ENCODE measurements around the gene CKAP2L. TPM values are rescaled to one million over a fixed set of nuclear protein-coding genes. Genes with fewer than 3 reads are reported as not detected.

Gene CKAP2L
- total RNA-seq, 1 donor from 2014 or later: 1.3 TPM

DNA sequence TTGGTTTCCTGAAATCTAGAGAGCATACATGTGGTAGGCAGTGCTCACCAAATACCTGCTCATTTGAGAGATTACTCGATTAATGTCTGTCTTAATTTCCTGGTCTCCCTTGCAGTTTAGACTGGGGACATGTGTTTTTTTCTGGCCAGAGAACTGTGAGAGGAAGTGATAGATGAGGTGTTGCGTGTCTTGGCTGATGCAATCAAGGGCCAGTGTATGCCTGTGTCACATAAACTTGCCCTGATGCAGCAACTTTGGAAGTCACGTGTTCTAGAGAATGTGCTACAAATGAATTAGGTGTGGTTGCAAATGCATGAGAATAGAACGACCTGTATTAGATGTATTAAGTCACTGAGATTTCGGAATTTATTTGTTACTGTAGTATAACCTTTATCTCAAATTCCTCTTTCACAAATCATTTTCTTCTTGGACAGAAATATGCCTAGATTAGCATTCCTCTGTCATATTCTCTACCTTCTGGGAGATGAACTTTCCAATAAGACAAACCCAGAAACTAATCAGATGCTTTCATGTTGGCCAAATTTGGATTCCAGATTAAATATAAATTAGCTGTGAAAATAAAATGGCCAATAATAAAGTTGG lies 29.8 kb upstream of the CKAP2L start:
- DNase-seq (ENCODE audit: missing footprints): no peak
- peak; percentile 57 for ATAC-seq
- intact Hi-C loops (cut with DNase I): no loop called here

DNA sequence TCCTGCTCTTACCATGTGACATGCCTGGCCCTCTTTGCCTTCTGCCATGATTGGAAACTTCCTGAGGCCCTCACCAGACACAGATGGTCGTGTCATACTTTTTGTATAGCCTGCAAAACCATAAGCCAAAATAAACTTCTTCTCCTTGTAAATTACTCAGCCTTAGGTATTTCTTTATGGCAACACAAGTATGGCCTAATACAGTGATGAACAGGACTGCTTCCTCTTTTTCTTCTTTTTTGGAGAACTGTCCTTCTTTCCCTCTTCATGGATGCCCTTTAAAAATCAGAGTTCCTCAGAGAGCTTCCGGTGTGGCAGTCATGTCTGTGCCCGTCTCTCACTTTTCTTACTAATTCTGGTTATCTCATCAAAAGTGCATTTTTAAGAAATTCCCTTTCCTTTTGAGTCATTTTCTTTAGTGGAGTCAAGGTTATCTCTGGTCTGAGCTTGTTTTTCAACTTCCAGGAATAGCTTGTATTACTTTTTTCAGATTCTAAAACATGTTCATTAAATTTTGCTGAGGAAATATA lies 29.1 kb upstream of the CKAP2L start:
- ATAC-seq (peak; percentile 60), DNase-seq (ENCODE audit: missing footprints) (no peak)
- intact Hi-C loops (cut with DNase I): no loop called here

DNA sequence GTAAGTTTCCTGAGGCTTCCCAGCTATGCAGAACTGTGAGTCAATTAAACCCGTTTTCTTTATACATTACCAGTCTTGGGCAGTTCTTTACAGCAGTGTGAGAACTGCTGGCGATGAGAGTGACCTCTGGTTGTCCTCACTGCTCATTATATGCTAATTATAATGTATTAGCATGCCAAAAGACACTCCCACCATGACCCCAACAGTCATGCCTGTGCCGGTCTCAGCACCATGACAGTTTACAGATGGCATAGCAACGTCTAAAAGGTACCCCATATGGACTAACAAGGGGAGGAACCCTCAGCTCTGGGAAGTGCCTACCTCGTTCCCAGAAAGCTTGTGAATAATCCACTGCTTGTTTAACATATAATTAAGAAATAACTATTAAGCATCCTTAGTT lies 28.0 kb upstream of the CKAP2L start:
- ATAC-seq (no peak), DNase-seq (ENCODE audit: missing footprints) (no peak)
- intact Hi-C loops (cut with DNase I): no loop called here

DNA sequence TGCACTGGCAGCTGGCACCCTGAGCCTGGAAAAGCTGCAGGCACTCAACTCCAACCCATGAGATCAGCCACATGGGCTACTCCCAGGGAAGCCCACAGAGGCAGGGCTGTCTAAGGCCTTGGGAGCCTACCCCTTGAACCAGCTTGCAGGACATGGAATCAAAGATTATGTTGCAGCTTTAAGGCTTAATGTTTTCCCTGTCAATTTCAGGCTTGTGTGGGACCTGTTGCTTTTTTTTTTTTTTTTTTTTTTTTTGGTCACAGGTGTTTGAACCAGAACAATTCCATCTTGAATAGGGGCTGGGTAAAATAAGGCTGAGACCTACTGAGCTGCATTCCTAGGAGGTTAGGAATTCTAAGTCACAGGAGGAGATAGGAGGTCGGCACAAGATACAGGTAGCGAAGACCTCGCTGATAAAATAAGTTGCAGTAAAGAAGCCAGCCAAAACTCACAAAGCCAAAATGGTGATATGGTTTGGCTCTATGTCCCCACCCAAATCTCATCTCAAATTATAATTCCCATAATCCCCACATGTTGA lies 27.4 kb upstream of the CKAP2L start:
- intact Hi-C loops (cut with DNase I): no loop called here
- DNase-seq (ENCODE audit: missing footprints) (no peak), ATAC-seq (no peak)

DNA sequence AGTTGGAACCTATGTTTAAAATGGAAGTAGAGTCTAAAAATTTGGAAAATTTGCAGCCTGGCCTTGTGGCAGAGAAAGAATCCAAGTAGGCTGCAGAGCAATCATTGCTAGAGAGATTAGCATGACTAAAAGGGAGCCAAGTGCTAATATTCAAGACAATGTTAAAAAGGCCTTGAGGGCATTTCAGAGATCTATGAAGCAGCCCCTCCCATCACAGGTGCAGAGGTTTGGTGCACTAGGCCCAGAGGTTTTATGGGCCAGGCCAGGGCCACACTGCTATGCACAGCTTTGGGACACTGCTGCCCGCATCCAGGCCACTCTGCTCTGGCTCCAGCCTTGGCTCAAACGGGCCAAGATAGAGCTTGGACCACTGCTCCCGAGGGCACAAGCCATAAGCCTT lies 26.6 kb upstream of the CKAP2L start:
- no peak for ATAC-seq
- intact Hi-C loops (cut with DNase I): no loop called here

DNA sequence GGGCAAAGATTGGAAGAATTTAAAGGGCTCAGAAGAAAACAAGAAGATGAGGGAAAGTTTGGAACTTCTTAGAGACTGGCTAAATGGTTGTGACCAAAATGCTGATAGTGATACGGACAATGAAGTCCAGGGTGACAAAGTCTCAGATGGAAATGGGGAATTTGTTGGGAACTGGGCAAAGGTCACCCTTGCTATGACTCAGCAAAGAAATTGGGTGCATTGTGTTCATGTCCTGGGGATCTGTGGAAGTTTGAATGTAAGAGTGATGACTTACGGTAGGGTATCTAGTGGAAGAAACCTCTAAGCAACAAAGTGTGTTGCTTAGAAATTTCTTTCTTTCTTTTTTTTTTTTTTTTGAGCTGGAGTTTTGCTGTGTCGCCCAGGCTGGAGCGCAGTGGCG lies 25.9 kb upstream of the CKAP2L start:
- ATAC-seq: no peak
- intact Hi-C loops (cut with DNase I): no loop called here
- no peak for DNase-seq (ENCODE audit: missing footprints)

More for the DNA sequence above, 26.6 kb upstream of the CKAP2L start:
- DNase-seq (ENCODE audit: missing footprints): no peak

DNA sequence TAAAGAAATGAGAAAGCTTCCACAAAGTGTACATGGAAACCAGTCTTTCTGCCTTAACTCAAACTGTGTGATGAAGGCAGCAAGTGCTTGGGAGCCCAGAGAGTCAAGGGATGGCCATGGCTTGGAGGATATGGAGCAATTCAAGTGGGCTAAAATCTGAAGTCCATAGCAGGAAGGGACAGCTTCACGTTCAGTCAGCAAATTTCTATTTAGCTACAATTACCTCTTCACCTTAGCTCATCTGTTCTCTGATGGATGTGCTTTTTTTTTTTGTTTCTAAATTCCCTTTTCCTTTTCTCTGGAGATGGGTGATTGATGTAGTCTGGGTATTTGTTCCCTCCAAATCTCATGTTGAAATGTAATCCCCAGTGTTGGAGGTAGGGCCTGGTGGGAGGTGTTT lies 24.8 kb upstream of the CKAP2L start:
- DNase-seq (ENCODE audit: missing footprints) (no peak), ATAC-seq (no peak)
- intact Hi-C loops (cut with DNase I): no loop called here

DNA sequence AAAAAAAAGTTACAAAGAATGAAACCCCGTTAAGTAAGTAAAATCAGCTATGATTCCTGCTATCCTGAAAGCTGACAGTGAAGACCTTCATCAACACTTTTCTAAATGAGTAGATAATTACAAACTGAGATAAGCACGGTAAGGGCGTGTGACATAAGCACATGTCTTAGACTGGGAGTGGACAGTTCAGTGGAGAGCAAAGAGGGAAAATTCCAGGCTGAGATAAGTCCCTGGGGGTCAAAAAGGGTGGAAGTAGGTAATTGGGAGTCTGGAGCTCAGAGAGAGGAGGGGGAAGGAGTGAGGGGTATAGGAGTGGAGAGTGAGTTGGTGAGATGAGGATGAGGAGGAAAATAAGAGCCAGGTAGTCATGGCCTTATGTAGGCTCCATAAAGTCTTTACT lies 24.2 kb upstream of the CKAP2L start:
- intact Hi-C loops (cut with DNase I): no loop called here
- ATAC-seq: no peak
- no peak for DNase-seq (ENCODE audit: missing footprints)

DNA sequence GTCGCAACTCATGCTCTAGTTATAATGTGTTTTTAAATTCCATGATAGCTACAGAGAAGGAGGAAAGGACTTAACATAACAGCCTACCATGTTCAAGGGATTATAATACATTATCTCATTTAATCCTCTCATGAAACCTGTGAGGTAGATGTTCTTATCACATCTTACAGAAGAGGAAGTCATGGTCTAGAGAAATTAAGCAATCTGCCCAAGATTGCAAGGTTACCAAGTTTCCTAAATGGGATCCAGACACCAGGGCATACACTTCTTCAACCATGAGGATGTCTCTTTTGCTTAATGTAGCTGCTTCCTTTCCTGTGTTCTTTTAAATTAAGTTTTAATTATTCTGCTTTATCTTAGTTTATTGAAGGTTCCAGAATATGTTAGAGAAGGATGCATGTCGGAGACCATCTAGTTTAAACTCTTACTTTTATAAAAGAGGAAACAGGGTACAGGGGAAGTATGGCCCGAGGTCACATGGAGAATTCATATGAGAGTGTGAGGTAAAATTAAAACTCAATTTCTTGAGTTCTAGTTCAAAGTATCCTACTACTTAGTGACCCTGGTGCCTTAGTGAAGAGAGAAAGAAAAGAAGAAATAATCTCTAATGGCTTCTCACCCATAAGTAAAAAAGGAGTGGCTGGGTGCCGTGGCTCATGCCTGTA lies 23.5 kb upstream of the CKAP2L start:
- intact Hi-C loops (cut with DNase I): no loop called here
- DNase-seq (ENCODE audit: missing footprints): no peak
- ATAC-seq: no peak

DNA sequence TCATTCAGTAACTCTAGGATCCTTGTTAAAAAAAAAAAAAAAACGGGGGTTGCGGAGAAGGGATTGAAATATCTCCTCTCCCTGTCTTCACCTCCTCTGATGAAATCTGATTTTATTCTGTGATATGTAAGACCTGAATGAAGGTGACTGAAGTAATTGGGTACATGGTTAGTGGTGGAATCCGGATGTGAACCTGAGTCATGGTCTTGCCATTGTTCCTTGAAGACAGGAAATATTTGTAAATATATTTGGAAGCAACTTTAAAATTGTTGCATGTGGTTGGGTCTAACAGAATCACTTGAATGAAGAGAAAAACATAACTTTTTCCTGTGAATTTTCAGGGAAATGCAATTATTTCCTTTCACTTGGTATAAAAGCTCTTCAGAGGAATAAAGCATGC lies 22.9 kb upstream of the CKAP2L start:
- DNase-seq (ENCODE audit: missing footprints) (no peak), ATAC-seq (no peak)
- intact Hi-C loops (cut with DNase I): no loop called here

DNA sequence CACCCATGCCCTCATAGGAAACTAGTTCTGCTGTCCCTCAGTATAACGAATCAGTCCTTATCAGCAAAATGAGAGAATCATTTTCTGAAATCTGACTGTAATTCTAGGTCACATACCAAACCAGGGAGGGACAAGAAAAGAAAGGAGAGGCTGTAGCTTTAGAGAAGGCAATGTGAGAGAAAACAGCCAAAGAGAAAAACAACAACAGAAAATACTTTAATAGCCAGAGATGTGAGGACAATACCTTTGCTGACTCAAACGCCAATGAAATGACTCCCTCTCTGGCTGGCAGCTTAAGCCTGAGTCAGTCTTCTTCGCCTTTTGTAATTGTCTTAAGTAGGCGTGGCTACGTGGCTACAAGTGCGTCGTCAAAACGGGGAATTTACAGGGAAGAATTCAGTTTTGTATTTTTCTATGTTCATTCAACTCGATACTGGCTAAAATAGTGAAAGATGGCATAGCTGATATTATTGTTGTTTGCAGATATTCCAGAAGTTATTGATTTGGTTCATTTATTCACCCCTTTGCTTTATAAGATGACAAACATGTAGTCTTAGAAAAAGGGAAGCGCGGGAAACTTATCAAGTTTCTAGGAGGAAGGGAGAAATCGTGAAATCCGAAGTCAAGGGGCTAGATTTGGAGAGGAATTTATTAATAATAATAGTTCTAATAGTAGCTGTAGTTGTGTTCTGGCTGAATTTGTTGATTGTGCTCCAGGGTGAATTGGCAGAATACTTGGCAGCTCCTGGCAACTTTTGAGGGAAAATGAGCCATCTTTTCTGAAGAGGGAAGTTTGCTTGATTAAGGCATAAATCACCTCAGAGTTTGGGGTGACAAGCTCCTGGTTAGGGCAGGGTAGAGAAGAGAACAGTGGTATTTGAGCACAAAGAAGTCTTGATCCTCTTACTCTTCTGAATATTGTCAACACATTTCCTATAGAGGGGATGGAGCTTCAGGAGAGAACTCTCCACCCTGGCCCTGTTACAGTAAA lies 20.1 kb upstream of the CKAP2L start, which contains the start of gene IL1A:
Gene IL1A (minus strand): TSS at position 295 of the 991 bp plus-strand sequence. CDS start 723 bp downstream, outside the sequence.
- ATAC-seq: no peak
- intact Hi-C loops (cut with DNase I): no loop called here
- no peak for DNase-seq (ENCODE audit: missing footprints)

DNA sequence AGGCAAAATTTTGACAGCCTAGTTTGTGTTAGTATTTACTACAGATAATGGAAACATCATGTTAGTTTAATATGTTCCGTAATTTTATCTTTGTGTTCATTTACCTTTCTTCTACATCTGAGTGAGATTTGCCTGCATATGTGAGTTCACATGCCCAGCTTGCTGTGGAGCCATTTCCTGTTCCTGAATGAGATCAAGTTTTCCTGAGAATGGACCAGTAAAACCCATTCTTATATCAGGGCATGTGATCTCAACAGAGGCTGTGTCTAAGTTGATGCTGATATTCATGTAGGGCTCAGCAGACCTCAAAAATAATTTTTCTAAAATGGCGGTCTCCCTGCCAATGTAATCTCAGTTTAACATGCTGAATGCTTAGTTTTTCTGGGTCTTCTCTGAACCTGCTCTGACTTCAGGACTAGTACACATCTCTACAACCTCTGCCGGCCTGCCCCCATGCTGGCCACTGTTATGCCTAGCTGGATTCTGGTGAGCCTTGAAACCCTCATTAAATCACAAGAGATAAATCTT lies 18.8 kb upstream of the CKAP2L start:
- DNase-seq (ENCODE audit: missing footprints) (no peak), ATAC-seq (no peak)
- intact Hi-C loops (cut with DNase I): no loop called here

DNA sequence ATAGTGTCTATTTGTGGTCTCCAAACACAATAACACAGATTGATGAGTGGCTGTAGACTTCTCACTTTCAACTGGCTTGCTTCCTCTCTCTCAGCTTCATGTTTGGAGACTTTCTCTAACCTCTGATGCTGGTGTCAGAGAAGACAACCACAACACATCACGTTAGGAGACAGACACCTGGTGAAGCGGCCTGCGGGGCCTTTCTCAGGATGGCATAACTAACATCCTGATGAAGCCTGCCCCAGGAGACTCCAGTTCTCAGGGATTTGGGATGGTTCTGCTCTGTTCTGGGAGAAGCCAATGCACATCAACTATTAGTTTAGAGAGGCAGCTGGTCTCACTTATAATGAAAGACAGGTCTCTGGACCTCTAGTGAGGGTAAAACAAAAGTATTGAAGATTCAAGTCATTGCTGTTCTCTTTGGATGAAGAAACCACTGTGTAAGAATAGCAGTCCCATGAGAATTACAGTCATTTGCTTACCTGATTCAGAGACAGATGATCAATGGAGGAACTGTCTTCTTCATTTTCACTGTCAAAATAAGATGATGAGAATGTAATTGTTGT lies 17.9 kb upstream of the CKAP2L start:
- DNase-seq (ENCODE audit: missing footprints): no peak
- ATAC-seq: no peak
- intact Hi-C loops (cut with DNase I): no loop called here

DNA sequence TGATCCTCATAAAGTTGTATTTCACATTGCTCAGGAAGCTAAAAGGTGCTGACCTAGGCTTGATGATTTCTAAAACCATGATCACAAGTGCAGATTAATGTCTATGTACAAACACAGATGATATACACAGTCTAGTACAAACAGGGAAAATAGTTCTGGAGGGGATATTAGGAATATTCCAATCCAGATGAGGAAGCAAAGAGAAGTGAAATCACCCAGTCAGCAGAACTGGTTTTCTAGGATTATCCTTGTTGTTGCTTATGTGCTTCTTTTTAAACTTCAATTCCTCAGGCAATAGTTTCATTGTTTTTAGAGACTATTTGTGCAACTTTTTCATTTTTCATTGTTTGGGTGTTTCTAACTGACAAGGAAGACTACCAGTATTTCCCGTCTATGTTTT lies 15.2 kb upstream of the CKAP2L start:
- intact Hi-C loops (cut with DNase I): no loop called here
- ATAC-seq (no peak), DNase-seq (ENCODE audit: missing footprints) (no peak)

DNA sequence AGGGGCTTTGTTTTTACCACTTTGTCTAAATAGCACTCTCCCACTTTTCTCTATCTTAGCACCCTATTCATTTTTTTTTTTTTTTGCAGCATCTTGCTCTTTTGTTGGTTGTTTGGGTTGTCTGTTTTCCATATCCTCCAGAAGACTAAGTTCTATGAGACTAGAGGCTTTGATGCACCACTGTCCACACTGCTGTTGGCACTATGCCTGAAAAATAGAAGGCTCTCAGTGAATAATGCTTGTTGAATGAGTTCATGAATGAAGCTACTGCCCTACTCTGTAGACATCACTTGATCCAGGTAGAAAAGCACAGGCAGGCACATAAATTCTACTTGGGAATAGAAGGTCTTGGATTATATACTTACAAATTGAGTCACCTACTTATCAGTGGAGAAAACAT lies 12.6 kb upstream of the CKAP2L start:
- ATAC-seq: no peak
- intact Hi-C loops (cut with DNase I): no loop called here
- DNase-seq (ENCODE audit: missing footprints): no peak

DNA sequence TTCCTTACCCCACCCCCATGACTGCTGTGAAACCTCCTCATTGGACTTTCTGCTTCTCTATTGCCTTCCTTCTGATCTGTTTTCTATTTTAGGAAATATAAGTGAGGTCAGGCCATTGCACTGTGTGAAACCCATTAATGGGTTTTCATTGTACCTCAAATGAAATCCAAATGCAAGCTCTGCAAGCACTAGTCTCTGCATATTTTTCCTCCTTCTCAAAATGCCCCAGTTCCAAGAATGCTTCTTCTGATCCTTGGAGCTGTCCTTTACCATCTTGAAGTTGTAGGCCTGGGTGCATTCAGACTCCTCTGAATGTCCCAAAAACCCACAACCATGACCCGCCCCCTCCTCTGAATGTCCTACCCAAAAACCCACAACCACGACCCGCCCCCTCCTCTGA lies 11.7 kb upstream of the CKAP2L start:
- no peak for DNase-seq (ENCODE audit: missing footprints)
- no peak for ATAC-seq
- intact Hi-C loops (cut with DNase I): no loop called here

DNA sequence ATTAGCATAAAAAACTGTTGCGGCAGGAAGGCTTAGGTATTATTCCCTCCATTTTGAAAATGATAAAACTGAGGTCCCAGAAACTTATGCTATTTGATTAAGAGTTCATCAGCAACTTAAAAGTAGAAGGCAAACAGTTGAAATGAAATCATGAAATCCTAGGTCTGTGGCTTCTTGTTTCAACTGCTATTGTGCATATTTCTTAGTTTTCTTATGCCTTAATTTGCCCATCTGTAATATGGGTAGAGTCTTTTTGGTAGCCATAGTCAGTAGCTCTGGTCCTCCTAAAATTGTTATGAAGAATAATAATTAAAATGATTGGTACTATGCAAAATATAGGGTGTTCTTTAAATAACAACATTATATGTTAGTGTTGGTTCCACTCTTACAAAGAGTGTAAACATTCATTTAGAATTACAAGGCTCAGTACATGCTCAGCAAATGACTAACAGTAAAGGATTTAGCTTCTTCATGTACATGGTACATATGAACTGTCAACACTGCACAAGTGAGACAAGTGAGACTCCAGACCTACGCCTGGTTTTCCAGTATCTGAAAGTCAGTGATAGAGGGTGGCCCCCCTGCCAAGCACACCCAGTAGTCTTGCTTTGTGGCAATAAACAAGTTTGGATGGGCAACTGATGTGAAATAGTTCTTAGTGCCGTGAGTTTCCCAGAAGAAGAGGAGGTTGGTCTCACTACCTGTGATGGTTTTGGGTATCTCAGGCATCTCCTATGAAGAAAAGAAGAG lies 10.3 kb upstream of the CKAP2L start:
- intact Hi-C loops (cut with DNase I): no loop called here
- DNase-seq (ENCODE audit: missing footprints) (no peak), ATAC-seq (no peak)

DNA sequence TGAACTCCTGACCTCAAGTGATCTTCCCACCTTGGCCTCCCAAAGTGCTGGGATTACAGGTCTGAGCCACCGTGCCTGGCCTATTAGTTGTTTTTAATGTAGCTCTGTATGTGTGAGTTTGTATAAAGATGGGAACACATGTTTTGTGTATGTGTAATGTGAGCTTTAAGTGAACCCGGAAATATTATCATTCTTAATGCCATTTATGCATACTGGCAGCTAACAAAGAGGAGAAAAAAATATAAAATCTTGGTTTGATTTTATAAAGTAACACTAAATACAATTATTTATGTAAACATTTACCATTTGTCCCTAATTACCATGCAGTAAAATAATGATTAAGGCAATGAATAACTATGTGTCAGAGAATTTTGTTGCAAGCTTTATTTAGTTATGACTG lies 9.1 kb upstream of the CKAP2L start:
- ATAC-seq (no peak), DNase-seq (ENCODE audit: missing footprints) (no peak)
- intact Hi-C loops (cut with DNase I): no loop called here

All from Right ventricle myocardium inferior (tissue), 1 donor.